Astrocyte (in vitro differentiated cells and primary cell): Measurements from ENCODE around the gene SEPSECS. TPM values are rescaled to one million over a fixed set of nuclear protein-coding genes. Genes with fewer than 3 reads are reported as not detected.

Experiments
- DNase-seq: peaks from one replicate; pipeline ENCODE4 v3.0.0-alpha.2; 2010; ENCODE audit warnings: low read depth
- FAIRE-seq: peaks from 2 replicates; lab custom pipeline; 2011; peaks lifted over from hg19 to GRCh38; lab: Jason Lieb, UNC
- H2AFZ ChIP-seq: 2 replicates; pipeline ENCODE4 v1.6.0; 2012; ENCODE audit warnings: low read depth, low read length, inconsistent platforms
- H3K27ac ChIP-seq: 2 replicates; pipeline ENCODE4 v1.5.1; 2011; ENCODE audit warnings: low read depth, low read length, inconsistent platforms
- H3K27me3 ChIP-seq: 2 replicates; pipeline ENCODE4 v1.6.0; 2011; ENCODE audit warnings: low read length, inconsistent platforms; ENCODE audit not compliant: insufficient read depth
- H3K36me3 ChIP-seq: 2 replicates; pipeline ENCODE4 v1.5.1; 2011; ENCODE audit warnings: low read length, inconsistent platforms; ENCODE audit not compliant: insufficient read depth
- H3K4me1 ChIP-seq: 2 replicates; pipeline ENCODE4 v1.5.1; 2011; ENCODE audit warnings: low read length, inconsistent platforms; ENCODE audit not compliant: insufficient read depth
- H3K4me2 ChIP-seq: 2 replicates; pipeline ENCODE4 v1.6.0; 2012; ENCODE audit warnings: low read length, inconsistent platforms
- H3K4me3 ChIP-seq: 2 replicates; pipeline ENCODE4 v1.5.1; 2011; ENCODE audit warnings: low read depth, mild to moderate bottlenecking, low read length, inconsistent platforms; ENCODE audit not compliant: insufficient read depth
- H3K79me2 ChIP-seq: 2 replicates; pipeline ENCODE4 v1.6.0; 2012; ENCODE audit warnings: mild to moderate bottlenecking, low read length, inconsistent platforms; ENCODE audit not compliant: insufficient read depth
- H3K9ac ChIP-seq: 2 replicates; pipeline ENCODE4 v1.6.0; 2012; ENCODE audit warnings: mild to moderate bottlenecking, low read length, inconsistent platforms
- H3K9me3 ChIP-seq: 2 replicates; pipeline ENCODE4 v1.5.1; 2012; ENCODE audit warnings: low read depth, mild to moderate bottlenecking, low read length, inconsistent platforms; ENCODE audit not compliant: insufficient read depth
- H4K20me1 ChIP-seq: 2 replicates; pipeline ENCODE4 v1.6.0; 2012; ENCODE audit warnings: low read length, inconsistent platforms; ENCODE audit not compliant: insufficient read depth
- H3K27ac Mint-ChIP-seq: one replicate; pipeline ENCODE4 v1.8.0; 2021; ENCODE audit warnings: mild to moderate bottlenecking, mixed read lengths; ENCODE audit not compliant: unreplicated experiment
- H3K27me3 Mint-ChIP-seq: one replicate; pipeline ENCODE4 v1.8.0; 2021; ENCODE audit warnings: low read depth, mixed read lengths; ENCODE audit not compliant: unreplicated experiment
- H3K36me3 Mint-ChIP-seq: one replicate; pipeline ENCODE4 v1.8.0; 2021; ENCODE audit warnings: low read depth, mixed read lengths; ENCODE audit not compliant: unreplicated experiment
- H3K4me1 Mint-ChIP-seq: one replicate; pipeline ENCODE4 v1.8.0; 2021; ENCODE audit warnings: low read depth, mixed read lengths; ENCODE audit not compliant: unreplicated experiment
- H3K4me3 Mint-ChIP-seq: one replicate; pipeline ENCODE4 v1.8.0; 2021; ENCODE audit warnings: mild to moderate bottlenecking, moderate library complexity, mixed read lengths; ENCODE audit not compliant: unreplicated experiment
- H3K9me3 Mint-ChIP-seq: one replicate; pipeline ENCODE4 v1.8.0; 2021; ENCODE audit warnings: mild to moderate bottlenecking, mixed read lengths; ENCODE audit not compliant: unreplicated experiment
- EZH2 ChIP-seq: IDR thresholded peaks from 2 replicates; pipeline ENCODE4 v1.6.1; 2012; ENCODE audit warnings: mild to moderate bottlenecking, low read length, inconsistent platforms; ENCODE audit not compliant: insufficient read depth
- total RNA-seq: library from RNA; stranded (reverse); gene quantifications from 2 replicates; pipeline ENCODE4 v1.2.1, GENCODE V29; 2021
- TF ChIP-seq, protein P1 (sequence below): IDR thresholded peaks from 2 replicates; pipeline ENCODE4 v1.5.1; 2011; ENCODE audit warnings: low read depth, mild to moderate bottlenecking, inconsistent platforms, low read length, moderate library complexity; ENCODE audit not compliant: insufficient read depth

Gene SEPSECS
- total RNA-seq, 1 donor from 2014 or later, result 4.2 TPM

DNA sequence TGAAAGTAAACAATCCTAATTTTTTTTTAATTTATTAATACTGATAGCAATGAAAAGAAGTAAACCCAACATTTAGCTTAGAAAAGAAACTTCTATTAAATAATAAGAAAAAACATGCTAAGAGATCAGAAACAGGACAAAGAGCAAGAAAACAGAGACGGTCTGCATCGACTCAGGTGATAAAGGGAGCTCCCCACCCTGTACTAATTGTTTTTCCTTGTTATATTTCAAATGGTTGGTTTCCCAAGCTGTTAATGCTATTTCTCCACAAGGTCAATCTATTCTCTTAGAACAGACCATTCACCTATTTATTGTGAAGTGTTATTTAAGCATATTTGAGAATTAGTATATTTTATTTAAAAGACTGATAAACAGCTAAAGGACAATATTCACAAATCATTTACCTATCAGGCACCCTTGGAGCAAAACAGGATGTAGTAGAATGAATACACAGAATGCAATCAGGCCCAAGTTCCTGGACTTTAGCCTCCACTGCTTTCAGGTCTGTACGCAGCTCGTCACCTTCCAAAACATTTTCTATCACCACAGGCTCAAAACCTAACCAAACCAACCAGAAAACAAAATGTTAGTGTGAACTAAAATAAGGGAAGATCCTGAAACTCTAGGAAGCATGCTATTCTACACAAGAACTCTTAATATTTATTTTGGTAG lies 5.5 kb downstream of the SEPSECS start:
- no peak for DNase-seq
- TF ChIP-seq, protein P1, sequence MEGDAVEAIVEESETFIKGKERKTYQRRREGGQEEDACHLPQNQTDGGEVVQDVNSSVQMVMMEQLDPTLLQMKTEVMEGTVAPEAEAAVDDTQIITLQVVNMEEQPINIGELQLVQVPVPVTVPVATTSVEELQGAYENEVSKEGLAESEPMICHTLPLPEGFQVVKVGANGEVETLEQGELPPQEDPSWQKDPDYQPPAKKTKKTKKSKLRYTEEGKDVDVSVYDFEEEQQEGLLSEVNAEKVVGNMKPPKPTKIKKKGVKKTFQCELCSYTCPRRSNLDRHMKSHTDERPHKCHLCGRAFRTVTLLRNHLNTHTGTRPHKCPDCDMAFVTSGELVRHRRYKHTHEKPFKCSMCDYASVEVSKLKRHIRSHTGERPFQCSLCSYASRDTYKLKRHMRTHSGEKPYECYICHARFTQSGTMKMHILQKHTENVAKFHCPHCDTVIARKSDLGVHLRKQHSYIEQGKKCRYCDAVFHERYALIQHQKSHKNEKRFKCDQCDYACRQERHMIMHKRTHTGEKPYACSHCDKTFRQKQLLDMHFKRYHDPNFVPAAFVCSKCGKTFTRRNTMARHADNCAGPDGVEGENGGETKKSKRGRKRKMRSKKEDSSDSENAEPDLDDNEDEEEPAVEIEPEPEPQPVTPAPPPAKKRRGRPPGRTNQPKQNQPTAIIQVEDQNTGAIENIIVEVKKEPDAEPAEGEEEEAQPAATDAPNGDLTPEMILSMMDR, result no peak
- no peak for TF ChIP-seq EZH2
- no peaks in the 10 kb centered on the region for H3K36me3 Mint-ChIP-seq
- Histone ChIP-seq H3K9me3 (no peaks in the 10 kb centered on the region), H3K9ac (no peak overlapping the region), H3K4me3 (no peak overlapping the region), H3K27me3 (no peaks in the 10 kb centered on the region), H3K36me3 (no peaks in the 10 kb centered on the region), H3K79me2 (no peaks in the 10 kb centered on the region), H3K27ac (no peak overlapping the region), H3K4me1 (no peaks in the 10 kb centered on the region), H2AFZ (no peak overlapping the region), H4K20me1 (no peaks in the 10 kb centered on the region), H3K4me2 (no peak overlapping the region)
- H3K4me3 Mint-ChIP-seq, result no peak overlapping the region
- H3K27ac Mint-ChIP-seq, result no peak overlapping the region
- FAIRE-seq, result no peak
- no peaks in the 10 kb centered on the region for H3K4me1 Mint-ChIP-seq
- no peaks in the 10 kb centered on the region for H3K9me3 Mint-ChIP-seq
- no peaks in the 10 kb centered on the region for H3K27me3 Mint-ChIP-seq

- no peaks in the 10 kb centered on the region for H3K4me1 Mint-ChIP-seq
- no peak for TF ChIP-seq EZH2
- TF ChIP-seq, protein P1, result no peak
These were observed 14.2 kb downstream of the SEPSECS start for GRCh38 chr4:25146076-25146475.

GRCh38 chr4:25144870-25145481 lies 15.3 kb downstream of the SEPSECS start:
- H3K27ac Mint-ChIP-seq, result no peak overlapping the region
- peak; percentile 5 for DNase-seq

More at GRCh38 chr4:25146076-25146475, 14.2 kb downstream of the SEPSECS start:
- Histone ChIP-seq H3K9me3 (no peaks in the 10 kb centered on the region), H4K20me1 (no peaks in the 10 kb centered on the region), H3K27me3 (no peaks in the 10 kb centered on the region), H3K79me2 (no peaks in the 10 kb centered on the region), H2AFZ (no peak overlapping the region), H3K4me2 (no peak overlapping the region), H3K36me3 (no peaks in the 10 kb centered on the region), H3K4me1 (no peaks in the 10 kb centered on the region), H3K4me3 (no peak overlapping the region), H3K27ac (no peak overlapping the region), H3K9ac (no peak overlapping the region)
- Mint-ChIP-seq H3K4me3 (no peak overlapping the region), H3K27me3 (no peaks in the 10 kb centered on the region), H3K9me3 (no peaks in the 10 kb centered on the region), H3K36me3 (no peaks in the 10 kb centered on the region), H3K27ac (no peak overlapping the region)
- no peak for FAIRE-seq
- no peak for DNase-seq

More at GRCh38 chr4:25144870-25145481, 15.3 kb downstream of the SEPSECS start:
- Mint-ChIP-seq H3K4me1 (no peaks in the 10 kb centered on the region), H3K27me3 (no peaks in the 10 kb centered on the region), H3K9me3 (no peaks in the 10 kb centered on the region), H3K36me3 (no peaks in the 10 kb centered on the region), H3K4me3 (no peak overlapping the region)
- H3K9me3 ChIP-seq, result no peaks in the 10 kb centered on the region
- no peak overlapping the region for H3K27ac ChIP-seq
- no peaks in the 10 kb centered on the region for H3K79me2 ChIP-seq
- H3K36me3 ChIP-seq, result no peaks in the 10 kb centered on the region
- H3K4me2 ChIP-seq, result no peak overlapping the region
- no peak overlapping the region for H3K4me3 ChIP-seq
- FAIRE-seq, result peak; percentile 80
- H4K20me1 ChIP-seq, result no peaks in the 10 kb centered on the region
- H2AFZ ChIP-seq, result no peak overlapping the region
- no peak overlapping the region for H3K9ac ChIP-seq
- no peaks in the 10 kb centered on the region for H3K27me3 ChIP-seq
- TF ChIP-seq, protein P1, result peak; percentile 58
- TF ChIP-seq EZH2, result no peak
- no peaks in the 10 kb centered on the region for H3K4me1 ChIP-seq
